ENCODE data around the gene CDH13. TPM values are rescaled to one million over a fixed set of nuclear protein-coding genes. Genes with fewer than 3 reads are reported as not detected.

The CDH13 gene
- total and polyA plus RNA-seq, 4 donors = 58.9 to 265 (median 158) TPM

DNA sequence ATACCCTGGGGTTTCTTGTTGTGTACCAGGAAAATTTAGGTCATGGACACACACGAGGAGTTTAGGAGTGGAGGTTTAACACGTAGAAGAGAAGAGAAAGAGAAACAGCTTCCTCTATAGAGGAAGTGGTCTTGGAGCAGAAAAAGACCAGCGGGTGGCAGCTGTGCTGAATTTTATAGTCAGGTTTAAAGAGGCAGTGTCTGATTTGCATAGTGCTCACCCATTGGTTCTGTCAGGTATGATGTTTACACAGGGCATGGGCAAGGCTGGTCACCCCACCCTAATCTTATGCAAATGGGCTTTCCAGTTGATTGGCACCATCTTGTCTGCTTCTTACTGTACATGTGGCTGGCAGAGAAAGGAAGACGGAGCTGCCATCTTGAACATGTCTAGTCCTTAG, 309.0 kb downstream of the CDH13 start:
- Histone ChIP-seq H3K4me1 (ENCODE audit: control insufficient read depth in 1 of 2, insufficient read depth in 2 of 2, low read length in 2 of 2) (peaks cover 0 to 3% of the 10 kb centered on the region in 2 donors), H3K36me3 (ENCODE audit: control insufficient read depth in 1 of 2, insufficient read depth in 2 of 2, low read length in 1 of 2) (no peaks in the 10 kb centered on the region), H3K4me3 (ENCODE audit: low read length in 2 of 2) (no peak overlapping the region), H3K27me3 (ENCODE audit: control insufficient read depth in 1 of 2, insufficient read depth in 2 of 2, low read length in 1 of 2) (no peaks in the 10 kb centered on the region), H3K9me3 (ENCODE audit: control insufficient read depth, low read length) (no peaks in the 10 kb centered on the region), H3K27ac (ENCODE audit: low read depth in 1 of 2, low read length in 2 of 2) (no peak overlapping the region)
- intact Hi-C loops (cut with DNase I) = no loop called here
- WGBS, 2 donors = 93 to 94% methylated on average over 4 of the region's 4 CpGs
- no peak for DNase-seq
- ATAC-seq (ENCODE audit: low FRiP score) = no peak

DNA sequence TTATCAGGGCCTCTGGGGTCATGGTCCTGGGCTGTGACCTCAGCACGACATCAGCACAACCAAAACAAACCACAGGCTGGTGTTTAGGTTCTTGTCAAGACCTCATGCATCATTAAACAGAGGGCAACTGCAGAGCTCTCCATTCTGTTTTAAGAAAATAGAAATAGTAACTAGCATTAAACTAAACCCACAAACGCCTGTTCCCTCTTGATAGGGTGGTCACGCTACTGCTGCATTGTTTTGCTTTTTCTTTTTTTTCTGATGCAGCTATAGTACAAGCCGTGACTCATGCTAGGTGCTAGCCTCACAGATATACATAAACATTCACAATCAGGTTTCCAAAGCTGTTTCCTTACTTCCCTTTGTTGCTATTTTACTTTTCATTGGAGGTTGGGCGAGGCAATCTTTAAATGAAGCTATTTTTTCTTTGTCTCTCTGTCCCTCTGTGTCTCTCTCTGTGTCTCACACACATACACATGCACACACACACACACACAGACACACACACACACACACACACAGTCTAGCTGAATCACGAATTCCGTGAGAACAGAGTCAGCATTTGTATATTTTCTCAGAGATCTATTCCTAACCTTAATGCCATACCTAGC, 310.3 kb downstream of the CDH13 start:
- Histone ChIP-seq H3K36me3 (ENCODE audit: control insufficient read depth in 1 of 2, insufficient read depth in 2 of 2, low read length in 1 of 2) (no peaks in the 10 kb centered on the region), H3K4me3 (ENCODE audit: low read length in 2 of 2) (no peak overlapping the region), H3K27ac (ENCODE audit: low read depth in 1 of 2, low read length in 2 of 2) (no peak overlapping the region), H3K27me3 (ENCODE audit: control insufficient read depth in 1 of 2, insufficient read depth in 2 of 2, low read length in 1 of 2) (no peaks in the 10 kb centered on the region), H3K4me1 (ENCODE audit: control insufficient read depth in 1 of 2, insufficient read depth in 2 of 2, low read length in 2 of 2) (peaks cover 0 to 1% of the 10 kb centered on the region in 2 donors), H3K9me3 (ENCODE audit: control insufficient read depth, low read length) (no peaks in the 10 kb centered on the region)
- intact Hi-C loops (cut with DNase I) = no loop called here
- ATAC-seq (ENCODE audit: low FRiP score) (no peak), DNase-seq (no peak)
- 74 to 77% methylated on average over 7 of the region's 7 CpGs for WGBS, 2 donors

DNA sequence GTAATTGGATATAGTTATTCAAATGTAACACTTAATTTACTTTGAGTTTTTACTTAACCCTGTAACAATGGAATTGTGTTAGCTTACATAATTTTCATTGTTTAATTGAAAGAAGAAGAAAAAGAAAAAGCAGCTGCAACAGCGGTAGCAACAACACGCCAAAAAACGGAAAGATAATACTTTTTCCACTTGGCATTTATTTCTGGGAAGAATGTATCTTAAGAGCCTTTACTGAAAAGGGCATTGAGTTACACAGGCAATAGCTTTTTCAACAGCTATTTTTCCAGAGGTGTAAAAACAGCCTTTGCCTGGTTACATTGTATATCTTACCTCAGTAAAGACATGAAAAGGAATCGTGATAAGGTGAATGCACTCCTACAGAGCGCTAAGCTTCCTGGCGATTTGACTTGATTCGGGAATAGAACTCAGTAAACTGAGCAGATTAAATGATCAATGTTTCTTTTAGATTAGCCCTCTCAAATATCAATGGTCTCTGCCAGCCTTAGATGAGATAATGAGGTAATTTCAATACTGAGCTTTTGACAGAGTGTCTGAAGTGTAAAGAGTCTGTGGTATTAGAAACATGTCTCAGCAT, 311.3 kb downstream of the CDH13 start:
- H3K9me3 ChIP-seq (ENCODE audit: control insufficient read depth, low read length) = no peaks in the 10 kb centered on the region
- no peak overlapping the region for H3K27ac ChIP-seq (ENCODE audit: low read depth in 1 of 2, low read length in 2 of 2)
- ATAC-seq (ENCODE audit: low FRiP score) (no peak), DNase-seq (no peak)
- H3K4me1 ChIP-seq (ENCODE audit: control insufficient read depth in 1 of 2, insufficient read depth in 2 of 2, low read length in 2 of 2) = peaks cover 0 to 2% of the 10 kb centered on the region in 2 donors
- intact Hi-C loops (cut with DNase I) = no loop called here
- no peak overlapping the region for H3K4me3 ChIP-seq (ENCODE audit: low read length in 2 of 2)
- no peaks in the 10 kb centered on the region for H3K36me3 ChIP-seq (ENCODE audit: control insufficient read depth in 1 of 2, insufficient read depth in 2 of 2, low read length in 1 of 2)
- no peaks in the 10 kb centered on the region for H3K27me3 ChIP-seq (ENCODE audit: control insufficient read depth in 1 of 2, insufficient read depth in 2 of 2, low read length in 1 of 2)
- 81 to 83% methylated on average over 7 of the region's 7 CpGs for WGBS, 2 donors

DNA sequence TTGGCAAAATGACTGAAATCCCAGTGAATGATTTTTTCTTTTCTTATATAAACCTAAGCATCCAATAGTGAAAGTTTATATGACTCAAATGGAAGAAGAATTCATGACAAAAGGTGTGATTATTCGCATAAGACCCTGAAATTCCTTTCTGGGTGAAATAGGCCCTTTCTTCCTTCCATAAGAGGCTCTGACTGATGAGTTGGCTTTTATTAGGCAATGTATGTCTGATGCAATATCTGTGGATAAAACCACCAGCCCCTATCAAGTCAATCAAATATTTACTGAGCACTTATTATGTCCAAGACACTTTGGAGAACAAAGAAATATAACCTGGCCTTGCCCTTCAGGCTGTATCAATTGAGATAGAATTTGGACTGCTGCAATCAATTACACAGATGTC, 316.6 kb downstream of the CDH13 start:
- intact Hi-C loops (cut with DNase I) = no loop called here
- no peak overlapping the region for H3K4me3 ChIP-seq (ENCODE audit: low read length in 2 of 2)
- ATAC-seq (ENCODE audit: low FRiP score) (no peak), DNase-seq (no peak)
- 97 to 100% methylated on average over 1 of the region's 1 CpG for WGBS, 2 donors
- no peak overlapping the region for H3K27ac ChIP-seq (ENCODE audit: low read depth in 1 of 2, low read length in 2 of 2)
- no peaks in the 10 kb centered on the region for H3K9me3 ChIP-seq (ENCODE audit: control insufficient read depth, low read length)
- H3K4me1 ChIP-seq (ENCODE audit: control insufficient read depth in 1 of 2, insufficient read depth in 2 of 2, low read length in 2 of 2) = peaks cover 2 to 5% of the 10 kb centered on the region in 2 donors
- H3K36me3 ChIP-seq (ENCODE audit: control insufficient read depth in 1 of 2, insufficient read depth in 2 of 2, low read length in 1 of 2) = no peaks in the 10 kb centered on the region
- no peaks in the 10 kb centered on the region for H3K27me3 ChIP-seq (ENCODE audit: control insufficient read depth in 1 of 2, insufficient read depth in 2 of 2, low read length in 1 of 2)

DNA sequence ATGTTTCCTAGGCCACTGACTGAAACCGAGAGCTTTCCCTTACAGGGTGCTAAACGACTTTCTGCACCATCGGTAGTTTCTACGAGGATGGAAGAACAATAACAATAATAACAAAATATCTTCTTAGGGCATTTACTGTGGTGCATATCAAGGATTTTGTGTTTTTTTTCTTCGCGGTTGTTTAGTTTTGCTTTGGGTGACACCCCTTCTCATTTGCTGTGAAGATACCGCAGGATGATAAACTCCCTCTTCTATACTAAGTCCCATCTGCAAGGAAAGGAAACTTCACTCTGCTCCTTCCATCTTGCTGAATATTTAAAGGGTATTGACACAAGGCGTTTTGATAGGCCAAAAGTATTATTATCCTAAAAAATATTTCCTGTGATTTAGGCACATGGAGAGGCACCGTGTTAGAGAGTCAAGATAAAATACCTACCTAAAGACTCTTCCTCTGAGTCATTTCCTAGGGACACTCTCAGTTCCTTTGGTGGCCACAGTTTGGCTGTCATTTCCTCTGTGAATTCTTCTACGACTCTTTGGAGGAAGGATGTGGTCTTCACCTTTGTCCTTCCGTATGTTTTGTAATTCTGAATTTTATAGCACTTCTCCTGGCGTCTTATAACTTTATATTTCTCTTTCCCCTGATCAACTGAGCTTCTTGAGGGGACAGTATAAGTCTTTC, 318.8 kb downstream of the CDH13 start:
- no peaks in the 10 kb centered on the region for H3K9me3 ChIP-seq (ENCODE audit: control insufficient read depth, low read length)
- no peaks in the 10 kb centered on the region for H3K27me3 ChIP-seq (ENCODE audit: control insufficient read depth in 1 of 2, insufficient read depth in 2 of 2, low read length in 1 of 2)
- peaks cover 2 to 5% of the 10 kb centered on the region in 2 donors for H3K4me1 ChIP-seq (ENCODE audit: control insufficient read depth in 1 of 2, insufficient read depth in 2 of 2, low read length in 2 of 2)
- no peak for DNase-seq
- ATAC-seq (ENCODE audit: low FRiP score) = no peak
- no peak overlapping the region for H3K4me3 ChIP-seq (ENCODE audit: low read length in 2 of 2)
- no peaks in the 10 kb centered on the region for H3K36me3 ChIP-seq (ENCODE audit: control insufficient read depth in 1 of 2, insufficient read depth in 2 of 2, low read length in 1 of 2)
- intact Hi-C loops (cut with DNase I) = no loop called here
- WGBS, 2 donors = 93 to 96% methylated on average over 12 of the region's 12 CpGs
- no peak overlapping the region for H3K27ac ChIP-seq (ENCODE audit: low read depth in 1 of 2, low read length in 2 of 2)

DNA sequence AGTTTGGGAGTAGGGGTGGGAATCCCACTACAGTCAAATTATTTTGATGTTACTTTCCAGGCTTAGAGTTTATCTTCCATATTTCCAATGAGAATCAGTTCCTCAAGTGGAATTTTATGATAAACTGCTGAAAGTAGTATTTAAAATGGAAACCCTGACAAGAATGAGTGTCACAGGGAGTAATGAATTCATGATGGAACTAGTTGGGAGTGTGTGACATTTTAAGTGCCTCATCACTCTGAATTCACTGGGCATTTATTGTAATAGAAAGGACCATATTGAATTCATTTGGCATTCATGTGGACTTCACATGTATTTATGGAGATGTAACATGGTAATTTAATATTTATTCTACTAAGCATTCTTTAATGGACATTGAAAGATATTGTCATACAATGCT, 320.9 kb downstream of the CDH13 start:
- ATAC-seq (ENCODE audit: low FRiP score) (no peak), DNase-seq (no peak)
- Histone ChIP-seq H3K4me1 (ENCODE audit: control insufficient read depth in 1 of 2, insufficient read depth in 2 of 2, low read length in 2 of 2) (peaks cover under 1 to 5% of the 10 kb centered on the region in 2 donors), H3K27me3 (ENCODE audit: control insufficient read depth in 1 of 2, insufficient read depth in 2 of 2, low read length in 1 of 2) (no peaks in the 10 kb centered on the region), H3K36me3 (ENCODE audit: control insufficient read depth in 1 of 2, insufficient read depth in 2 of 2, low read length in 1 of 2) (no peaks in the 10 kb centered on the region), H3K9me3 (ENCODE audit: control insufficient read depth, low read length) (no peaks in the 10 kb centered on the region), H3K4me3 (ENCODE audit: low read length in 2 of 2) (no peak overlapping the region), H3K27ac (ENCODE audit: low read depth in 1 of 2, low read length in 2 of 2) (no peak overlapping the region)
- intact Hi-C loops (cut with DNase I) = no loop called here

DNA sequence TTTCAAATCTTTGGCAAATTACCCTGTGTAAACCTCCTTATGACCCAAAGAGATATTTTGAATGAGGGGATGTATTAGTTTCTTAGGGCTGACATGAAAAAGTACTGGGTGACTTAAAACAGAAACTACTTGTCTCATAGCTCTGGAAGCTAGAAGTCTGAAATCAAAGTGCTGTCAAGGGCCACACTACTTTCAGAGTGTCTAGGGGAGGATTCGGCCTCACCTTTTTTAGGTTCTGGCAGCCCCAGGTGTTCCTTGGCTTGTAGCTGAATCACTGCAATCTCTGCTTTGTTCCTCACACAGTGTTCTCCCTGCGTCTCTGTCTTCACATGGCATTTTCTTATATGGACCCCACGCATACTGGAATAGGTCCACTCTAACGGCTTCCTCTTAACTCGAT, 322.2 kb downstream of the CDH13 start:
- no peak overlapping the region for H3K4me3 ChIP-seq (ENCODE audit: low read length in 2 of 2)
- intact Hi-C loops (cut with DNase I) = no loop called here
- WGBS, 2 donors = 81 to 85% methylated on average over 5 of the region's 5 CpGs
- no peak for ATAC-seq (ENCODE audit: low FRiP score)
- H3K9me3 ChIP-seq (ENCODE audit: control insufficient read depth, low read length) = no peaks in the 10 kb centered on the region
- no peaks in the 10 kb centered on the region for H3K36me3 ChIP-seq (ENCODE audit: control insufficient read depth in 1 of 2, insufficient read depth in 2 of 2, low read length in 1 of 2)
- peaks cover 0 to 1% of the 10 kb centered on the region in 2 donors for H3K4me1 ChIP-seq (ENCODE audit: control insufficient read depth in 1 of 2, insufficient read depth in 2 of 2, low read length in 2 of 2)
- H3K27ac ChIP-seq (ENCODE audit: low read depth in 1 of 2, low read length in 2 of 2) = no peak overlapping the region
- no peak for DNase-seq
- H3K27me3 ChIP-seq (ENCODE audit: control insufficient read depth in 1 of 2, insufficient read depth in 2 of 2, low read length in 1 of 2) = no peaks in the 10 kb centered on the region

DNA sequence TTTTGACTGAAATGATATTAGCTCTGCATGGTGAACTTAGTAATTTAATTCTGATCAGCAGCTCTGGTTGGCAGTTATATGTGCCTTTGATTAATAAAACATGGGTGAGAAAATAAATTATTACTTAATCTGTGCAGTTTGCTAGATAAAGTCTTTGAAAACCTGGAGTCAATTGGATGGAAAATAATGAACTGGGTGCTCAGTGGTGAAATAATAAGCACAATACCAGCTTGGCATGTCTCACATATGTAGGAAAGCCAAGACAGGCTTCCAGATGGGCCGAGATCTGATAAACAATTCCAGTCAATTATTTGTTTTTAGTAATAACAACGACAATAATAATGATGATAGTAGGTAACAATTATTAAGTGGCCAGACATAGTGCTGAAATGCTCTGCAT, 326.7 kb downstream of the CDH13 start:
- 46 to 49% methylated on average over 2 of the region's 2 CpGs for WGBS, 2 donors
- ATAC-seq (ENCODE audit: low FRiP score) (no peak), DNase-seq (no peak)
- Histone ChIP-seq H3K36me3 (ENCODE audit: control insufficient read depth in 1 of 2, insufficient read depth in 2 of 2, low read length in 1 of 2) (no peaks in the 10 kb centered on the region), H3K27ac (ENCODE audit: low read depth in 1 of 2, low read length in 2 of 2) (no peak overlapping the region), H3K9me3 (ENCODE audit: control insufficient read depth, low read length) (no peaks in the 10 kb centered on the region), H3K27me3 (ENCODE audit: control insufficient read depth in 1 of 2, insufficient read depth in 2 of 2, low read length in 1 of 2) (no peaks in the 10 kb centered on the region), H3K4me1 (ENCODE audit: control insufficient read depth in 1 of 2, insufficient read depth in 2 of 2, low read length in 2 of 2) (no peaks in the 10 kb centered on the region), H3K4me3 (ENCODE audit: low read length in 2 of 2) (no peak overlapping the region)
- intact Hi-C loops (cut with DNase I) = no loop called here
